ENCODE data around the gene REEP5. TPM values are rescaled to one million over a fixed set of nuclear protein-coding genes. Genes with fewer than 3 reads are reported as not detected.

Gene REEP5
- total RNA-seq, 4 donors from 2014 or later, result 74.2 to 90.1 (median 81.9) TPM

- TF ChIP-seq, protein P1, sequence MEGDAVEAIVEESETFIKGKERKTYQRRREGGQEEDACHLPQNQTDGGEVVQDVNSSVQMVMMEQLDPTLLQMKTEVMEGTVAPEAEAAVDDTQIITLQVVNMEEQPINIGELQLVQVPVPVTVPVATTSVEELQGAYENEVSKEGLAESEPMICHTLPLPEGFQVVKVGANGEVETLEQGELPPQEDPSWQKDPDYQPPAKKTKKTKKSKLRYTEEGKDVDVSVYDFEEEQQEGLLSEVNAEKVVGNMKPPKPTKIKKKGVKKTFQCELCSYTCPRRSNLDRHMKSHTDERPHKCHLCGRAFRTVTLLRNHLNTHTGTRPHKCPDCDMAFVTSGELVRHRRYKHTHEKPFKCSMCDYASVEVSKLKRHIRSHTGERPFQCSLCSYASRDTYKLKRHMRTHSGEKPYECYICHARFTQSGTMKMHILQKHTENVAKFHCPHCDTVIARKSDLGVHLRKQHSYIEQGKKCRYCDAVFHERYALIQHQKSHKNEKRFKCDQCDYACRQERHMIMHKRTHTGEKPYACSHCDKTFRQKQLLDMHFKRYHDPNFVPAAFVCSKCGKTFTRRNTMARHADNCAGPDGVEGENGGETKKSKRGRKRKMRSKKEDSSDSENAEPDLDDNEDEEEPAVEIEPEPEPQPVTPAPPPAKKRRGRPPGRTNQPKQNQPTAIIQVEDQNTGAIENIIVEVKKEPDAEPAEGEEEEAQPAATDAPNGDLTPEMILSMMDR (IDR thresholded peaks at IDR 0.05), result no peak
- no peak for ATAC-seq (ENCODE audit: low FRiP score)
Observed at GRCh38 chr5:112886975-112887374, 35.1 kb downstream of the REEP5 start.

DNA sequence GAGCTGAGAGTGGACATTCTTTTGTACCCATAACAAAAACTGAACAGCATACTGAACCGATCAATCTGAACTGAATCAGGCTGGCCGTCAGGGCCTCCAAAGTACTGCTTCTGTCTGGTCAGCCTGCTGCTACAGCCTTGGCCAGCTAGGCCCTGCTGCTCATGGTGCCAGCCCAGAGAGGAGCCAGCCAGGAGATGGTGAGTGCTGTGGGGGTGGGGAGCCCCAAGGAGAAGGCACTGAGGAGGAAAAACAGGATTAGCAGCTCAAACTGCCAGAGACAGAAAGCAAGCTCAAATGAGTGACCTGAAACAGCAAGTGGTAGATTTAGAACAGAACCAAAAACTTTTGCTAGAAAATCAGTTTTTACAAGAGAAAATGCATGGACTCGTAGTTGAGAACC, 37.0 kb downstream of the REEP5 start:
- TF ChIP-seq, protein P1 (IDR thresholded peaks at IDR 0.05), result no peak
- DNase-seq (ENCODE audit: low spot score), result no peak
- ATAC-seq (ENCODE audit: low FRiP score), result no peak

More at GRCh38 chr5:112886975-112887374, 35.1 kb downstream of the REEP5 start:
- DNase-seq (ENCODE audit: low spot score), result no peak

GRCh38 chr5:112883192-112883591, 38.8 kb downstream of the REEP5 start:
- no peak for ATAC-seq (ENCODE audit: low FRiP score)
- no peak for DNase-seq (ENCODE audit: low spot score)
- TF ChIP-seq, protein P1 (IDR thresholded peaks at IDR 0.05), result no peak

GRCh38 chr5:112880219-112880964, 41.6 kb downstream of the REEP5 start:
- DNase-seq (ENCODE audit: low spot score) (no peak), ATAC-seq (ENCODE audit: low FRiP score) (no peak)
- TF ChIP-seq, protein P1 (IDR thresholded peaks at IDR 0.05), result no peak

DNA sequence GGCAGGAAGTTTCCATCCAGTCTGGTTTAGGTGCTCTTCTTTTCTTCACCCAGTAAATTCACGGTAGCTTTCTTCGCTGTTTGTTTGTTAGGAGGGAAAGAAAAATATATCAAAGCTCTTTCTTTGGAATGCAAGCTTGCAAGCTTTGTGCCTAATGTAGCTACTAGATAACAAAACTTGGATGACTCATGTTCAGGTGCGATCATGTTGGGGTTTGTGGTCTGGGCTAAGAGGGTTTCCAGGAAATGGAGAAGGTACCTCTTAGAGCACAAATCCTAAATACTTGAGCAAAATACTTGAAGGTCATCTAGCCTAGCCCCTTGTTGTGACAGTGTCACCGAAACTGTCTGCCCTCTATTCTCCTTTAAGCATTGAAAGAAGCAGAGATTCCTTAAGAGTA, 43.3 kb downstream of the REEP5 start:
- ATAC-seq (ENCODE audit: low FRiP score) (no peak), DNase-seq (ENCODE audit: low spot score) (no peak)
- TF ChIP-seq, protein P1 (IDR thresholded peaks at IDR 0.05), result no peak

DNA sequence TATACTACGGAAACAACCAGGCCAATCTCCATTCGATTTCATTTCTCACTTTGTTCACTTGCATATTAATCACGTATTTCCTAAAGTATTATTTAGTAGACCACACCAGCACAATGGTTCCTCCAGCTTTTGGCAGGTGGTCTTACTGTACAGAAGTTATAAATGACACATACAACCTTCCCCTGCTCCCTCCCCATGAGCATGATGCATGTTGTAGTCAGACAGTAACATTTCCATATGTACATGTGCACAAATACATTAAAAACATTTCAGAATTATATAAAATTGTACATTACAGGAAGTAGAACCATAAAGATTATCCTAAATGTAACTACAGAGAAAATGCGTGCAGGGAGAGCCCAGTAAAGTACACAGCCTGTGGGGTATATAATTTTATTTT, 43.9 kb downstream of the REEP5 start:
- TF ChIP-seq, protein P1 (IDR thresholded peaks at IDR 0.05), result no peak
- ATAC-seq (ENCODE audit: low FRiP score), result no peak
- no peak for DNase-seq (ENCODE audit: low spot score)

DNA sequence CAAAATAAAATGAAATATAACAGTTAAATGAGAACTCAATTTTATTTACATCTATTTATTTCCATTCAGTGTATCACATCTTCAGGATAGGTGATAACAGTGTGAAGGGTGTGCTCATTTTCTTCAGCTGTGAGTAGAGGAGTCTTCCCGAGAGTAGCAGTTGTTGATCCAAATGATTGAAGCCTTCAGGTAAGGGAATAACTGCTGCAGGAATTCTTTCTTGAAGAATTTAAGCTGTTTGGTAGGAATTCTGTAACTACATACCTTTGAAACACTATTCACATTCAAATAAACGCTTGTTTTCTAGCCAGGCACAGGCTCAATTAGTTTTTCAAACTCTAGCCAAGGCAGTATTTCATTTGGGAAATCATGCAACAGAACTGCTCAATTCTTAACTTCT, 45.7 kb downstream of the REEP5 start:
- DNase-seq (ENCODE audit: low spot score), result no peak
- TF ChIP-seq, protein P1 (IDR thresholded peaks at IDR 0.05), result no peak
- ATAC-seq (ENCODE audit: low FRiP score), result no peak
